Glutamatergic neuron (in vitro differentiated cells): ENCODE measurements around the gene STKLD1. TPM values are rescaled to one million over a fixed set of nuclear protein-coding genes. Genes with fewer than 3 reads are reported as not detected.

Source experiments
- DNase-seq: peaks from one replicate; pipeline ENCODE4 v3.0.0; 2022
- H3K27ac Mint-ChIP-seq: one replicate; pipeline ENCODE4 v1.8.0; 2020; ENCODE audit warnings: mild to moderate bottlenecking, mixed read lengths, inconsistent platforms; ENCODE audit not compliant: unreplicated experiment
- H3K27me3 Mint-ChIP-seq: one replicate; pipeline ENCODE4 v1.8.0; 2020; ENCODE audit warnings: mild to moderate bottlenecking, moderate library complexity, mixed read lengths, inconsistent platforms; ENCODE audit not compliant: unreplicated experiment
- H3K36me3 Mint-ChIP-seq: one replicate; pipeline ENCODE4 v1.8.0; 2020; ENCODE audit warnings: mild to moderate bottlenecking, mixed read lengths, inconsistent platforms; ENCODE audit not compliant: unreplicated experiment
- H3K4me1 Mint-ChIP-seq: one replicate; pipeline ENCODE4 v1.8.0; 2020; ENCODE audit warnings: mild to moderate bottlenecking, low read depth, mixed read lengths, inconsistent platforms; ENCODE audit not compliant: unreplicated experiment
- H3K4me3 Mint-ChIP-seq: one replicate; pipeline ENCODE4 v1.8.0; 2020; ENCODE audit warnings: mild to moderate bottlenecking, mixed read lengths, inconsistent platforms; ENCODE audit not compliant: unreplicated experiment
- H3K9me3 Mint-ChIP-seq: one replicate; pipeline ENCODE4 v1.8.0; 2020; ENCODE audit warnings: mild to moderate bottlenecking, moderate library complexity, mixed read lengths, inconsistent platforms; ENCODE audit not compliant: unreplicated experiment
- CTCF ChIP-seq: fragments of 200-600 bp; sonication (generic); IDR thresholded peaks from one replicate; pipeline ENCODE4 v1.5.0; 2021; ENCODE audit not compliant: partially characterized antibody, unreplicated experiment
- total RNA-seq: library from RNA; stranded (reverse); fragmentation: NEBNext Ultra II Directional; extraction: Animal tissue kit (Norgen Biotek cat#: 25700); gene quantifications from one replicate; pipeline ENCODE4 v1.2.1, GENCODE V29; 2021; ENCODE audit not compliant: unreplicated experiment

The STKLD1 gene
- total RNA-seq, 1 donor from 2014 or later: 2.6 TPM

- no peak for TF ChIP-seq CTCF
- H3K4me1 Mint-ChIP-seq: peaks cover 2% of the 10 kb centered on the region
- peaks cover 4% of the 10 kb centered on the region for H3K36me3 Mint-ChIP-seq
- peaks cover 6% of the 10 kb centered on the region for H3K27me3 Mint-ChIP-seq
- H3K9me3 Mint-ChIP-seq: peaks cover 4% of the 10 kb centered on the region
- peak within 1 kb of the TSS; percentile 97 for H3K4me3 Mint-ChIP-seq
- peak within 1 kb of the TSS; percentile 62 for H3K27ac Mint-ChIP-seq
- peak; percentile 95 for DNase-seq
Observed at GRCh38 chr9:133335924-133336811, 40.0 kb upstream of the STKLD1 start, which contains the start of gene SURF6. Gene SURF6 (minus strand): TSS chr9:133336188. CDS start chr9:133336132, 56 bp downstream.

GRCh38 chr9:133339641-133340040, 36.5 kb upstream of the STKLD1 start:
- Mint-ChIP-seq H3K4me3 (no peak overlapping the region), H3K27me3 (peaks cover 8% of the 10 kb centered on the region), H3K36me3 (no peaks in the 10 kb centered on the region), H3K27ac (no peak overlapping the region), H3K4me1 (peaks cover 3% of the 10 kb centered on the region), H3K9me3 (peaks cover 5% of the 10 kb centered on the region)
- no peak for DNase-seq
- TF ChIP-seq CTCF: no peak

- H3K9me3 Mint-ChIP-seq: peaks cover 4% of the 10 kb centered on the region
- no peak overlapping the region for H3K27ac Mint-ChIP-seq
- peaks cover 1% of the 10 kb centered on the region for H3K4me1 Mint-ChIP-seq
- H3K36me3 Mint-ChIP-seq: no peaks in the 10 kb centered on the region
- H3K4me3 Mint-ChIP-seq: no peak overlapping the region
- no peak for TF ChIP-seq CTCF
- DNase-seq: no peak
- peaks cover 8% of the 10 kb centered on the region for H3K27me3 Mint-ChIP-seq
Observed at GRCh38 chr9:133340256-133340655, 35.9 kb upstream of the STKLD1 start.

- peaks cover 3% of the 10 kb centered on the region for H3K27me3 Mint-ChIP-seq
- H3K36me3 Mint-ChIP-seq: no peaks in the 10 kb centered on the region
- H3K4me1 Mint-ChIP-seq: peaks cover 1% of the 10 kb centered on the region
- peak overlapping the region; percentile 70 for H3K27ac Mint-ChIP-seq
- no peak overlapping the region for H3K4me3 Mint-ChIP-seq
- TF ChIP-seq CTCF: no peak
- H3K9me3 Mint-ChIP-seq: peaks cover 2% of the 10 kb centered on the region
- no peak for DNase-seq
Observed at GRCh38 chr9:133340916-133341315, 35.2 kb upstream of the STKLD1 start.
